ENCODE measurements around the gene ADCK1.
A peak's percentile ranks its signal among the peaks of the same experiment; 100 is the strongest.
"Not testable (repeated sequence)": the region's sequence is repeated elsewhere in the genome, so short reads cannot be mapped to it uniquely, and the experiment has no call there.

Gene ADCK1

DNA sequence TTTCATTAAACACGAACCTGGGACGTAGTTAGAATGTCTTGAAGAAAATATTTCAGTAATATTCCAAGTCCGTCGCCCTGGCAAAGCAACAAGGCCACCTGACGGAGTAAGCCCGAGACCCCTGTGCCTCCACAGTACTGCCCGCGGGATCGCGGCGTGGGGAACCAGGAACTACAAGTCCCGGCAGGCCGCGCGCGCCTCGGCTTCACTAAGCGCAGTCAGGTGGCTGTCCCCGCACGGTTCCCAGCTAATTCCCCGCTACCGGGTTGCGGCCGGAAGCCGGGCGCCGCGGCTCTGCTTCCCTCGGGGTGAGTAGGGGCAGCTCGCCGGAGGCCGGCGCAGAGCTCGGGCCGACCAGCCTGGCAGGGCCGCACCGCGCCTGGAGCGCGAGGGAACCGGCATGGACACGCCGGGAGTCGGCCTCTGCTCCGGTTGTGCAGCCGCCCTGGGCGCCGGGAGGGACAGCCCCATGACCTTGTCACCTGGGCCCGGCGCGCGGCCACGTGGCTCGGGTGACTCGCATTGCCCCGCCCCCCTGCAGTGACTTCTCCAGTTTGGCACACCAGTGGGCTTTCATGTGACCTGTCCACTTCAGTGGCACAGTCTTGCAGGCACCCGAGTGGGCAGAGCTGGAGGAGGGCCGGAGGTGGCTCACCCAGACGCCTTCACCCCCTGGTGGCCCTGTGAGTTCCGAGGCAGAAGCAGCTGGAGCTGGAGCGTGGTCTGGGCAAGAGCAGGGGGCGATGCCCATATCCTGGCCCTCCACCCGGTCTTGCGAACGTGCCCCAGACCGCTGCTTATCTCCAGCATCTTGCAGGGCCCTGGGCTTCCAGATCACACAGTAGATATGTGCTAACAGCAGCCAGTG is at the start of gene ADCK1:
ADCK1 (plus strand) TSS at position 247 of the 868 bp plus-strand sequence. CDS start 18,870 bp downstream, outside the sequence.
- peak; percentile 83 for DNase-seq

- no peak for DNase-seq
Measured at GRCh38 chr14:77752266-77752665, 47.6 kb upstream of the ADCK1 start.

DNA sequence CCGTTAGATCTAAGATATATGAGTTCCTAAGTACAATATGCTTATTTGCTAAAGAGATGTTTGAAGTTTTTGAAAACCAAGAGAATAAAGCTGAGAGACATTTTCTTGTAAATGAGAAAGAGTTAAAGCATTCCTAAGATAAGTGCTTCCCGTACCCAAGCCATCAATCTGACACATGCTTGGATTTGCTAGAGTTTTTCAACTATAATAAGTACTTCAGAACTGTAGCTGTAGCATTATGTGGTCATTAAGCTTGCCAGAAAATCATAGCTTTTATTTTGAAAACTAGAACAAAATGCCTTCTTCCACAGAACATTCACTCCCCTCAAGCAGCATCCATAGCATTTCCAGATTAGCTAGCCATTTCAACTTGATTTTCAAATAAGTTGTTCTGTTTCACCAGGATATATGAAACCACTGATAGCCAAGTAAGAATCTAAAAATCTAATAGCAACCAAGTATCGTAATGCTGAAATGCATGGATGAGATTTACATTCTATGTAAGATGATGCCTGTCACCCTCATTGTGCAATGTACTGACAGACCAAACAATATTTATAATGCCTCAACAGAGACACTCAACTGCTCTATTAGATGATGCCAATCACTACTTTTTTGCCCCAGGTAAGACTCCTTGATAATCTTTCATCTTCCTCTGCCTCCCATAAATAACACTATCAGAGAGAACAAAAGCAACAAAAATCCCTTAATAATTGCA is 47.0 kb upstream of the ADCK1 start:
- DNase-seq, result no peak

DNA sequence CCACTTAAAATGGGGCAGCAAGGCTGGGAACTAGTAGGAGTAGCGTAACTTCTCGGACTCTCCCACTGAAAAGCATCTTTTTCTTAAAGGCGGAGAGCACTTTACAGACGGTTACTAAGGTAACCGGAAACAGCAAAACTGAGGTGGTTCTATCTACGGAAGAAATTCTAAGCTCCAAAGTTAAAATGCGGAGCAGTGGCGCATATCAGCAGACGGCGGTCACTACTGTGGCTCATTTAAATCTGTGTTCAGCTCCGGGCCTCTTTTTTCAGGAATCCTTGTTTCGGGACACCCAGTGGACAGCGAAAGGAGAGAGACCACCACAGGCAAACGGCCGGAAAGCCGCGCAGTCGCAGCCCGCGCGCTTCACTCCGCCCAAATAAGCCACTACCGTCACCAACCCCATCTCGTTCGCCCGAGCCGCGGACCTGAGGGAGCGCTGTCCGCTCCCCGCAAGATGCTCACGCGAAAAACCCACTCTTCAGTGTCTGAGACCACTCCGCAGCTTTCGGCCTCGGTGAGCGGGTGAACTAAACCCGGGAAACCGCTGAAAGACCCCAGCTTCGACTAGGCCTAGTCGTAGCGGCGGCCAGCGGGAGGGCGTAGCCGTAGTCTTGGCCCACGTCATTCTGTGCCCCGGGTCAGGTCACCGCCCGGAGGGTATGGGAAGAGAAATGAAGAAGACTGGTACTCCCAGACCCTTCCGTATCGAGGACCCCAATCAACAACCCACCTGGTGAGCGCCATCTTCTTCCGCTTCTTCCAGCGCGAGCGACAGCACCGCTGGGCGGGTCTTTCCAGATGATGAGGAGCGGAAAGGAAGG is 39.3 kb upstream of the ADCK1 start, which contains the start of gene SNW1:
SNW1 (minus strand) TSS at position 776 of the 824 bp plus-strand sequence; CDS start at position 747, 29 bp downstream.
- peak; percentile 92 for DNase-seq

GRCh38 chr14:77761205-77761931 is 38.5 kb upstream of the ADCK1 start:
- peak; percentile 32 for DNase-seq

- no peak for DNase-seq
Measured at GRCh38 chr14:77763316-77763715, 36.6 kb upstream of the ADCK1 start.

DNA sequence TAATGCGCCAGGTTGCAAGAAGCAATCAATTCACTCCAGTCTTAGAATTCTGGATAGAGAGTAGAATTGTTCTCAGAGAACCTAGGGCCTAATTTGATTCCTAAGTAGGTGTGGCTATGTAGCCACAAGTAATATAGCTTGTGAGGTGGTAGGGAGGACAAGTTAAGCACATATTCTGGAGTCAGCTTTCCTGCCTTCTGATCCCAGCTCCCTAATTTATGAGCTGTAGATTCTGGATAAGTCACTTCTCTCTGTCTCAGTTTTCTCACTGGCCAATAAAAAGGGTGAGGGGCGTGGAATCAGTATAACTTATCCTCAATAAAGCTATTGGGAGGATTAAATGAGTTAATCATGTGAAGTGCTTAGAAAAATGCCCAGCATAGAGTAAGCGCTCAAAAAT is 35.9 kb upstream of the ADCK1 start:
- no peak for DNase-seq

DNA sequence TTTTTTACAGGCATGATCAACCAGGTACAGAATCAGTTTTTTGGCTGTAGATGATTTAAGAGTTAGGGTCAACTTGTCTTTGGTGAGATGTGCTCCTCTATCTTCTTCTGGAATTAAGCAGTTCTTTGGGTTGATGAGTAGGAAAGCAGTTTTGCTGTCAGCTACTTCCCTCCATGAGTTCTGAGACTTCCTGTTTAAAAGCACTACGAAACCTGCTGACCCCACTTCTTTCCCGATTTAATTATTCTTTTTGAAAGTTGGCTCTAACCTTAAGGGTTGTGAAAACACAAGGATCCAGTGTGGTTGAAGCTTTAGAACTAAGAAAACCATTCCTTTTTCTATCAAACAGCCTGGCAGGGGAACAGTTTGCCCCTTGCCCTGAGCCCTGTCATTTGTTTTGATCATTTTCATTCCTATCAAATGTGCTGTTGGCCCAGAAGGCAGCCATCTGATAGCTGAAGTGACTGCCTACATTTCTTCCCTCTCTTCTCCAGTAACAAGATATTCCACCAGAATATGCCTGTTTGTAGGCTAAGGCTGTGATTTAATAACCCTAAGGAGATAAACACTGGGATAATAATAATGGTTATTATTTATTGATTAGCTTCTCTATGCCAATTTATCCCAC is 31.4 kb upstream of the ADCK1 start:
- DNase-seq, result not testable (repeated sequence)

- not testable (repeated sequence) for DNase-seq
Measured at GRCh38 chr14:77773966-77774365, 25.9 kb upstream of the ADCK1 start.

DNA sequence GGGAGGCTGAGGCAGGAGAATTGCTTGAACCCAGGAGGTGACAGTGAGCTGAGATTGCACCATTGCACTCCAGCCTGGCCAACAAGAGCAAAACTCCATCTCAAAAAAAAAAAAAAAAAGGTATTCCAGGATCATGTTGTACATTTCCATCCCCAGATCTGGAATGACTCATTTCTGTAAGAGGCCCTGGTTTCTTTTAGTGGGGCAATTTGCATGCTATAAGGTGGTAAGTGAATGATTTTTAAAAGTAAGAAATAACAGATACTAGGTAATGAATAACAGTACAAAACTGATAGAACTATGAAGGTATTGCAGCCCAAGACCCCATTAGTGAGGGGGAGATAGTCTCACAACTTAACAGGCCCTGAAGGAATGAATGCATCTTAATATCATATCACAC is 17.7 kb upstream of the ADCK1 start:
- no peak for DNase-seq

DNA sequence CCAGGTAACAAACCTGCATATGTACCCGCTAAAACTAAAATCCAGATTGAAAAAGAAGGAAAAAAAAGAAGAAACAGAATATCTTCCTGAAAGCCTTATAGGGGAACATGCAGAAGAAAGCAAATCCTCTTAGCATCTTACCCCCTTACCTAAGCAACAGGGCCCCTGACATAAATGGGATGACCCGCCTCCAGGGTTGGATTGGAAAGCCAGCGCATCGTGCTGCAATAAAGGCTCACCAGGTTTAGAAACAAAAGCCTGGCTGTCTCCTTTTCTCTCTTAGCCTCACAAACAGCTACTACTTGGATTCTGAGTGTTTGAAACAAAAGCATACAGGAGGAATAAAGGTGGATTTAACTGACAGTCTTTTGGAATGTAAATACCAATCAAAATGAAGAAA is 13.8 kb upstream of the ADCK1 start:
- no peak for DNase-seq

DNA sequence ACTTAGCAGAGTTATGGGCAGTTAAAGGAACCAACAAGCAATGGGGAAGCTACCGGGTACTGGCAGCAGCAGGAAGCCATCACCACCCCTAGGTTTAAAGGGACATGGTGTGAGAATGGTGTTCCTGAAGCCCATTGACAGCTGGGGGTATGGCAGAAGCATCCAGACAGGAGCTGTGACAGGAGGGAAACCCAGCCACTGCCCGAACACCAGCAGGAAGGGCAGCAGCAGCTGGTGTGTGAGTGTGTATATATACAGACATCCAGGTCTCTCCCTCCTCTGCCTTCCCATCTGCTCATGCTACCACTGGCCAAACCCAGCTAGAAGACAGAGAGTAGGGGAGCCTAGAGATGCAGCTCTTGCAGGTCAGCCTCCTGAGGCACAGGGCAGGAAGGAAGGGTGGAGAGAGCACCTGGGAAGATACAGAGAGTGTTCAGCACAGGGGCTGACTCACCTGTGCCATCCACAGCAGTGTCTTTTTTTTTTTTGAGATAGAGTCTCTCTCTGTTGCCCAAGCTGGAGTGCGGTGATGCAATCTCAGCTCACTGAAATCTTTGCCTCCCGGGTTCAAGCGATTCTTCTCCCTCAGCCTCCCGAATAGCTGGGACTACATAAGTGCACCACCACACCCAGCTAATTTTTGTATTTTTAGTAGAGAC is 9.2 kb upstream of the ADCK1 start:
- no peak for DNase-seq

GRCh38 chr14:77791225-77791600 is 8.7 kb upstream of the ADCK1 start:
- DNase-seq, result no peak

GRCh38 chr14:77793255-77793654 is 6.7 kb upstream of the ADCK1 start:
- DNase-seq, result not testable (repeated sequence)

- no peak for DNase-seq
Measured at GRCh38 chr14:77794357-77794756, 5.6 kb upstream of the ADCK1 start.

GRCh38 chr14:77799456-77799855 is 453 bp upstream of the ADCK1 start:
- not testable (repeated sequence) for DNase-seq

DNA sequence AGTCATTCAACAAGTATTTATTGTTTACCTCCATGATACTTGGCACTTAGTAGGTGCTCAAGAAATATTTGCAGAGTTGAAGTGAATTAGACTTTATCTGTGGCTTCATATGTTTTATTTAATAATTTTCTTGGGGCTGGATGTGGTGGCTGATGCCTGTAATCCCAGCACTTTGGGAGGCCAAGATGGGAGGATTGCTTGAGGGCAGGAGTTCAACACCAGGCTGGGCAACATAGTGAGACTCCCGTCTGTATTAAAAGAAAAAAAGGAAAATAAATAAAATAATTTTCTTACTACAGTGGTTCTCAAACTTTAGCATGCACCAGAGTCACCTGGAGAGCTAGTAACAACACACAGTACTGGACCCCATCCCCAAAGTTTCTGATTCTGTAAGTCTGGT is 905 bp downstream of the ADCK1 start:
- DNase-seq, result no peak

DNA sequence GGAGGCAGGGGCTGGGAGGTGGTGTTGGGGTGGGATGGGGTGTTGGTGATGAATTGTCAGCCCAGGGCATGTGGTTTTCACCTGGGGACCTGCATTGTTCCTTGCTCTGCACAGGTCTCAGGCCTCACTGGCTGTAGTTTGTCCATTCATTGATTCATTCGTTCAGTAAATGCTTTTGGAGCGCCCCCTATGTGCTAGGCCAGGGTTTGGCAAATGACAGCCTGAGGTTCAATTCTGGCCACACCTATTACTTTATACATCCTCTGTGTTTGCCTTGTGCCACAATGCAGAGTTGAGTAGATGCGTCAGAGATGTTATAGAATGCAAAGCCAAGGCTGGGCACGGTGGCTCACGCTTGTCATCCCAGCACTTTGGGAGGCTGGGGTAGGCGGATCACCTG is 4.7 kb downstream of the ADCK1 start:
- peak; percentile 29 for DNase-seq

- no peak for DNase-seq
Measured at GRCh38 chr14:77805706-77806105, 5.8 kb downstream of the ADCK1 start.

DNA sequence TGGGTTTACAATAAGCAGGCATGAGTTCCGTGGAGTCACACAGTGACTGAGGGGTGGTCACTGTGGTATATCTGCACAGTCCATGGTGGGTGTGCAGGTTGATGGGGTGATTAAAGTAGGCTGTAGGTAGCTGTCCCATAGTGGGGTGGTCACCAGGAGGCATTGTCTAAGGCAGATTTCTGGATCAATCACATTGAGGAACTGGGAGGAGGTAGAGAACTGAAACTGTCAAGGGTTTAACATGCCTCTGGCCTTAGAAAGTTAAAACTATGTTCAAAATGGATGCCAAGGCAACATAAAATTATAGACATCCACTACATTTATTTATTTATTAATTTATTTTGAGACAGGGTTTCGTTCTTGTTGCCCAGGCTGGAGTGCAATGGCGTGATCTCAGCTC is 8.3 kb downstream of the ADCK1 start:
- no peak for DNase-seq

DNA sequence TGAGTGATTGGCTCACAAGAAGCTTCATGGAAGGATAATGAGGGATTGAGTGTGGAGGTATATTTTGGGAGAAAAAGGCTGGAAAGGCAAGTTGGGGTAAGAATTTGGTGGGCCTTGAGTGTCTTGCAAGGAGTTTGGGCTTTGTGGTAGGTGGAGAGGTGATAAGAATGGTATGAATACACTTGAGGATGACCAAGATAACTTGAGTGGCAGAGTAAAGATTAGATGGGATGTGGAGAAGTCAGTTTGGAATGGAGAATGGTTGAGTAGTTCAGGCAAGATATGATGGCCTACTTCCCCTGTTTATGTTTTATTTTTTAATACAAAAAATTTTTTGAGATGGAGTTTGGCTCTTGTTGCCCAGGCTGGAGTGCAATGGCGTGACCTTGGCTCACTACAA is 9.1 kb downstream of the ADCK1 start:
- no peak for DNase-seq
